ENCODE data around the gene ASPDH. TPM values are rescaled to one million over a fixed set of nuclear protein-coding genes. Genes with fewer than 3 reads are reported as not detected.
"Not testable (repeated sequence)": the region's sequence is repeated elsewhere in the genome, so short reads cannot be mapped to it uniquely, and the experiment has no call there.

Gene ASPDH
- total RNA-seq, 1 donor from 2014 or later: not detected

- Mint-ChIP-seq H3K27me3 (no peaks in the 10 kb centered on the region), H3K36me3 (ENCODE audit: insufficient read depth) (peaks cover 11% of the 10 kb centered on the region), H3K4me1 (ENCODE audit: low read depth) (peaks cover 9% of the 10 kb centered on the region), H3K9me3 (ENCODE audit: low read depth) (no peaks in the 10 kb centered on the region), H3K27ac (peak within 1 kb of the TSS; percentile 99), H3K4me3 (ENCODE audit: low read depth) (peak within 1 kb of the TSS; percentile 94)
- TF ChIP-seq CTCF (IDR thresholded peaks at IDR 0.05; ENCODE audit: unreplicated experiment): no peak
- peak; percentile 93 for DNase-seq (ENCODE audit: low spot score, unreplicated experiment)
These were observed 37.3 kb downstream of the ASPDH start, which contains the start of the genes EMC10 and GARIN5A for GRCh38 chr19:50476224-50476906. EMC10 (plus strand) TSS chr19:50476507; CDS start chr19:50476545, 38 bp downstream. GARIN5A (minus strand) TSS chr19:50476848; CDS start chr19:50476388, 460 bp downstream.

GRCh38 chr19:50475736-50476223, 37.9 kb downstream of the ASPDH start:
- peaks cover 8% of the 10 kb centered on the region for H3K36me3 Mint-ChIP-seq (ENCODE audit: insufficient read depth)
- H3K9me3 Mint-ChIP-seq (ENCODE audit: low read depth): no peaks in the 10 kb centered on the region
- peaks cover 9% of the 10 kb centered on the region for H3K4me1 Mint-ChIP-seq (ENCODE audit: low read depth)
- peak overlapping the region; percentile 99 for H3K27ac Mint-ChIP-seq
- no peaks in the 10 kb centered on the region for H3K27me3 Mint-ChIP-seq
- H3K4me3 Mint-ChIP-seq (ENCODE audit: low read depth): peak overlapping the region; percentile 94
- no peak for TF ChIP-seq CTCF (IDR thresholded peaks at IDR 0.05; ENCODE audit: unreplicated experiment)
- no peak for DNase-seq (ENCODE audit: low spot score, unreplicated experiment)

GRCh38 chr19:50475101-50475568, 38.6 kb downstream of the ASPDH start:
- peak overlapping the region; percentile 93 for H3K27ac Mint-ChIP-seq
- TF ChIP-seq CTCF (IDR thresholded peaks at IDR 0.05; ENCODE audit: unreplicated experiment): no peak
- H3K4me3 Mint-ChIP-seq (ENCODE audit: low read depth): peak overlapping the region; percentile 47
- peaks cover 8% of the 10 kb centered on the region for H3K36me3 Mint-ChIP-seq (ENCODE audit: insufficient read depth)
- peaks cover 9% of the 10 kb centered on the region for H3K4me1 Mint-ChIP-seq (ENCODE audit: low read depth)
- no peak for DNase-seq (ENCODE audit: low spot score, unreplicated experiment)
- H3K27me3 Mint-ChIP-seq: no peaks in the 10 kb centered on the region
- H3K9me3 Mint-ChIP-seq (ENCODE audit: low read depth): no peaks in the 10 kb centered on the region

- not testable (repeated sequence) for H3K27me3 Mint-ChIP-seq; H3K27ac Mint-ChIP-seq; H3K36me3 Mint-ChIP-seq (ENCODE audit: insufficient read depth); H3K4me3 Mint-ChIP-seq (ENCODE audit: low read depth); H3K4me1 Mint-ChIP-seq (ENCODE audit: low read depth); DNase-seq (ENCODE audit: low spot score, unreplicated experiment); H3K9me3 Mint-ChIP-seq (ENCODE audit: low read depth)
These were observed 40.4 kb downstream of the ASPDH start for GRCh38 chr19:50473336-50473735.

GRCh38 chr19:50468818-50469217, 44.9 kb downstream of the ASPDH start:
- H3K4me1 Mint-ChIP-seq (ENCODE audit: low read depth): peaks cover 4% of the 10 kb centered on the region
- DNase-seq (ENCODE audit: low spot score, unreplicated experiment): no peak
- no peaks in the 10 kb centered on the region for H3K9me3 Mint-ChIP-seq (ENCODE audit: low read depth)
- no peak overlapping the region for H3K27ac Mint-ChIP-seq
- H3K36me3 Mint-ChIP-seq (ENCODE audit: insufficient read depth): no peaks in the 10 kb centered on the region
- TF ChIP-seq CTCF (IDR thresholded peaks at IDR 0.05; ENCODE audit: unreplicated experiment): no peak
- no peak overlapping the region for H3K4me3 Mint-ChIP-seq (ENCODE audit: low read depth)
- H3K27me3 Mint-ChIP-seq: no peaks in the 10 kb centered on the region

- H3K27ac Mint-ChIP-seq: no peak overlapping the region
- DNase-seq (ENCODE audit: low spot score, unreplicated experiment): no peak
These were observed 46.1 kb downstream of the ASPDH start for GRCh38 chr19:50467566-50467965.

More at GRCh38 chr19:50467566-50467965, 46.1 kb downstream of the ASPDH start:
- no peaks in the 10 kb centered on the region for H3K36me3 Mint-ChIP-seq (ENCODE audit: insufficient read depth)
- no peak for TF ChIP-seq CTCF (IDR thresholded peaks at IDR 0.05; ENCODE audit: unreplicated experiment)
- no peak overlapping the region for H3K4me3 Mint-ChIP-seq (ENCODE audit: low read depth)
- no peaks in the 10 kb centered on the region for H3K27me3 Mint-ChIP-seq
- peaks cover 4% of the 10 kb centered on the region for H3K4me1 Mint-ChIP-seq (ENCODE audit: low read depth)
- no peaks in the 10 kb centered on the region for H3K9me3 Mint-ChIP-seq (ENCODE audit: low read depth)

Data from progenitor cell of endocrine pancreas (in vitro differentiated cells).